Liver (tissue), 9 donors: ENCODE results near the gene CYB5D1. TPM values are rescaled to one million over a fixed set of nuclear protein-coding genes. Genes with fewer than 3 reads are reported as not detected.

Source experiments
- DNase-seq: peaks from one replicate; pipeline ENCODE4 v3.0.0-alpha.2; 2017; ENCODE audit warnings: low spot score
- H3K27ac ChIP-seq, 2 donors: one replicate each; pipeline ENCODE4 v1.7.0; 2013; ENCODE audit warnings: inconsistent platforms in 2 of 2, low read length in 2 of 2, control low read depth in 1 of 2, low read depth in 1 of 2, mild to moderate bottlenecking in 1 of 2
- H3K27me3 ChIP-seq, 4 donors: one replicate each; pipeline versions ENCODE4 v1.6.1 to v1.7.0; 2013; ENCODE audit warnings: low read length in 3 of 4, inconsistent platforms in 1 of 4, mild to moderate bottlenecking in 1 of 4, moderate library complexity in 1 of 4; ENCODE audit not compliant: control insufficient read depth in 4 of 4, insufficient read depth in 4 of 4
- H3K36me3 ChIP-seq, 4 donors: one replicate each; pipeline versions ENCODE4 v1.6.1 to v1.7.0; 2013; ENCODE audit warnings: low read length in 3 of 4, mild to moderate bottlenecking in 3 of 4, low read depth in 1 of 4, moderate library complexity in 1 of 4; ENCODE audit not compliant: control insufficient read depth in 4 of 4, insufficient read depth in 3 of 4
- H3K4me1 ChIP-seq, 4 donors: one replicate each; pipeline versions ENCODE4 v1.6.1 to v1.7.0; 2013; ENCODE audit warnings: low read length in 3 of 4, mild to moderate bottlenecking in 3 of 4, moderate library complexity in 1 of 4; ENCODE audit not compliant: control insufficient read depth in 4 of 4, insufficient read depth in 4 of 4
- H3K4me3 ChIP-seq, 3 donors: one replicate each; pipeline versions ENCODE4 v1.6.1 to v1.7.0; 2013; ENCODE audit warnings: low read length in 3 of 3, control low read depth in 1 of 3, low read depth in 1 of 3, mild to moderate bottlenecking in 1 of 3
- H3K9ac ChIP-seq, 2 donors: one replicate each; pipeline ENCODE4 v1.7.0; 2013; ENCODE audit warnings: low read length in 2 of 2, mild to moderate bottlenecking in 2 of 2, moderate library complexity in 2 of 2, control low read depth in 1 of 2, low read depth in 1 of 2
- H3K9me3 ChIP-seq, 4 donors: one replicate each; pipeline versions ENCODE4 v1.6.1 to v1.7.0; 2013; ENCODE audit warnings: low read length in 3 of 4; ENCODE audit not compliant: control insufficient read depth in 4 of 4
- ATF3 ChIP-seq: IDR thresholded peaks from 2 replicates; pipeline ENCODE4 v1.6.1; 2016; ENCODE audit warnings: antibody characterized with exemption
- CTCF ChIP-seq: fragments of 150-350 bp; IDR thresholded peaks from 2 replicates; pipeline ENCODE4 v1.5.1; 2017; ENCODE audit warnings: improper control_type of control experiment, low read depth, low read length; ENCODE audit not compliant: missing input control
- EGR1 ChIP-seq, 2 donors: IDR thresholded peaks; 2 replicates each; pipeline ENCODE4 v1.6.1; 2016 to 2018; ENCODE audit warnings: antibody characterized with exemption in 2 of 2, low read depth in 2 of 2
- FOXA1 ChIP-seq: IDR thresholded peaks from 2 replicates; pipeline ENCODE4 v1.6.1; 2016; ENCODE audit warnings: antibody characterized with exemption
- FOXA2 ChIP-seq: IDR thresholded peaks from 2 replicates; pipeline ENCODE4 v1.6.1; 2016; ENCODE audit warnings: antibody characterized with exemption
- GABPA ChIP-seq, 2 donors: IDR thresholded peaks in 1 of 2; conservative IDR thresholded peaks in 1 of 2; 2 replicates each; pipeline ENCODE4 v1.6.1; 2016; ENCODE audit warnings: antibody characterized with exemption in 2 of 2, mild to moderate bottlenecking in 1 of 2, moderate library complexity in 1 of 2
- HNF4A ChIP-seq, 2 donors: conservative IDR thresholded peaks; 2 replicates each; pipeline ENCODE4 v1.6.1; 2016; ENCODE audit warnings: antibody characterized with exemption in 2 of 2, mild to moderate bottlenecking in 2 of 2
- HNF4G ChIP-seq: IDR thresholded peaks from 2 replicates; pipeline ENCODE4 v1.6.1; 2016; ENCODE audit warnings: antibody characterized with exemption
- JUND ChIP-seq, 2 donors: IDR thresholded peaks; 2 replicates each; pipeline ENCODE4 v1.6.1; 2016; ENCODE audit warnings: antibody characterized with exemption in 2 of 2
- MAX ChIP-seq: IDR thresholded peaks from 2 replicates; pipeline ENCODE4 v1.6.1; 2016; ENCODE audit warnings: antibody characterized with exemption
- NR2F2 ChIP-seq: IDR thresholded peaks from 2 replicates; pipeline ENCODE4 v1.6.1; 2016; ENCODE audit warnings: antibody characterized with exemption
- RAD21 ChIP-seq, 2 donors: IDR thresholded peaks; 2 replicates each; pipeline ENCODE4 v1.6.1; 2016; ENCODE audit warnings: antibody characterized with exemption in 2 of 2, mild to moderate bottlenecking in 2 of 2
- REST ChIP-seq: IDR thresholded peaks from 2 replicates; pipeline ENCODE4 v1.6.1; 2016; ENCODE audit warnings: antibody characterized with exemption, mild to moderate bottlenecking
- RXRA ChIP-seq, 2 donors: IDR thresholded peaks; 2 replicates each; pipeline ENCODE4 v1.6.1; 2017 to 2018; ENCODE audit warnings: antibody characterized with exemption in 2 of 2, mild to moderate bottlenecking in 1 of 2
- SP1 ChIP-seq: IDR thresholded peaks from 2 replicates; pipeline ENCODE4 v1.6.1; 2018; ENCODE audit warnings: antibody characterized with exemption, mild to moderate bottlenecking
- TAF1 ChIP-seq: conservative IDR thresholded peaks from 2 replicates; pipeline ENCODE4 v1.6.1; 2016; ENCODE audit warnings: antibody characterized with exemption, mild to moderate bottlenecking
- YY1 ChIP-seq: IDR thresholded peaks from 2 replicates; pipeline ENCODE4 v1.6.1; 2016; ENCODE audit warnings: antibody characterized with exemption, mild to moderate bottlenecking
- ZBTB33 ChIP-seq: IDR thresholded peaks from 2 replicates; pipeline ENCODE4 v1.6.1; 2016; ENCODE audit warnings: antibody characterized with exemption
- WGBS: extraction: QIAGEN DNeasy Blood & Tissue Kit; methylation state at CpG from one replicate; pipeline ENCODE4 v1.1.7; 2013; 5-methylcytosine and 5-hydroxymethylcytosine counted together
- polyA plus RNA-seq, 2 donors: library from polyadenylated mRNA; stranded (reverse) in 1 of 2; unstranded in 1 of 2; fragments of 200-250 nt in 1 of 2; fragments of >200 nt in 1 of 2; fragmentation: Nextera tagmentation in 1 of 2; extraction: Ambion mirVana in 1 of 2; gene quantifications; one replicate each; pipeline versions ENCODE4 v1.2.1 to v1.2.3, GENCODE V29; 2013 to 2015
- total RNA-seq, 2 donors: library from RNA; depleted of rRNA; stranded (reverse); fragments of >200 nt; gene quantifications; one replicate each; pipeline ENCODE4 v1.2.3, GENCODE V29; 2014
- donor health status: healthy.
- donor health status: healthy.
- donor health status: healthy.
- donor health status: healthy.
- donor health status: healthy.

The CYB5D1 gene
- total and polyA plus RNA-seq, 4 donors, result 2.5 to 12.0 (median 6.6) TPM

- Histone ChIP-seq H3K4me3 (no peak overlapping the region), H3K27ac (no peak overlapping the region), H3K4me1 (peaks cover 0 to 6% (median 2%) of the 10 kb centered on the region in 4 donors), H3K9me3 (no peaks in the 10 kb centered on the region), H3K9ac (no peak overlapping the region), H3K27me3 (no peaks in the 10 kb centered on the region), H3K36me3 (no peaks in the 10 kb centered on the region)
- TF ChIP-seq SP1 (no peak), ZBTB33 (no peak), YY1 (no peak), TAF1 (no peak), RAD21 (IDR thresholded peaks at IDR 0.05) (no peak), CTCF (no peak)
- no peak for DNase-seq
- WGBS, result 72% methylated on average over 5 of the region's 5 CpGs
Observed at GRCh38 chr17:7867881-7868329, 10.1 kb downstream of the CYB5D1 start.

- no peaks in the 10 kb centered on the region for H3K9me3 ChIP-seq
- 89% methylated on average over 4 of the region's 4 CpGs for WGBS
- H3K4me1 ChIP-seq, result no peaks in the 10 kb centered on the region
- TF ChIP-seq TAF1 (no peak), REST (no peak), FOXA1 (no peak), GABPA (IDR thresholded peaks at IDR 0.05 in 1 of 2, conservative IDR thresholded peaks at IDR 0.05 in 1 of 2) (no peak)
- H3K4me3 ChIP-seq, result no peak overlapping the region
- H3K9ac ChIP-seq, result no peak overlapping the region
- no peaks in the 10 kb centered on the region for H3K27me3 ChIP-seq
- no peak overlapping the region for H3K27ac ChIP-seq
- H3K36me3 ChIP-seq, result no peaks in the 10 kb centered on the region
- DNase-seq, result no peak
Observed at GRCh38 chr17:7873051-7873450, 15.2 kb downstream of the CYB5D1 start.

- no peak for DNase-seq
- Histone ChIP-seq H3K9ac (no peak overlapping the region), H3K4me1 (no peaks in the 10 kb centered on the region), H3K9me3 (no peaks in the 10 kb centered on the region), H3K27me3 (no peaks in the 10 kb centered on the region), H3K36me3 (no peaks in the 10 kb centered on the region), H3K4me3 (no peak overlapping the region), H3K27ac (no peak overlapping the region)
- WGBS, result 90% methylated on average over 2 of the region's 2 CpGs
- TF ChIP-seq RXRA (IDR thresholded peaks at IDR 0.05) (no peak), ZBTB33 (no peak), HNF4G (no peak), HNF4A (conservative IDR thresholded peaks at IDR 0.05) (no peak), MAX (no peak), GABPA (IDR thresholded peaks at IDR 0.05 in 1 of 2, conservative IDR thresholded peaks at IDR 0.05 in 1 of 2) (no peak), SP1 (no peak), JUND (IDR thresholded peaks at IDR 0.05) (no peak), FOXA1 (no peak), ATF3 (no peak), RAD21 (IDR thresholded peaks at IDR 0.05) (no peak), TAF1 (no peak), EGR1 (IDR thresholded peaks at IDR 0.05; ENCODE audit: low read depth in 2 of 2) (no peak), NR2F2 (no peak), FOXA2 (no peak)
Observed at GRCh38 chr17:7875804-7876370, 18.1 kb downstream of the CYB5D1 start.
